HG02759 (cell line): ENCODE results near the gene AK5.
"Not testable (repeated sequence)": the region's sequence is repeated elsewhere in the genome, so short reads cannot be mapped to it uniquely, and the experiment has no call there.

ENCODE experiments used
- ATAC-seq: cut with Tn5 transposase; IDR thresholded peaks from one replicate; pipeline ENCODE4 v1.9.1; 2021; ENCODE audit warnings: mild to moderate bottlenecking, moderate library complexity; ENCODE audit not compliant: unreplicated experiment

AK5 gene

DNA sequence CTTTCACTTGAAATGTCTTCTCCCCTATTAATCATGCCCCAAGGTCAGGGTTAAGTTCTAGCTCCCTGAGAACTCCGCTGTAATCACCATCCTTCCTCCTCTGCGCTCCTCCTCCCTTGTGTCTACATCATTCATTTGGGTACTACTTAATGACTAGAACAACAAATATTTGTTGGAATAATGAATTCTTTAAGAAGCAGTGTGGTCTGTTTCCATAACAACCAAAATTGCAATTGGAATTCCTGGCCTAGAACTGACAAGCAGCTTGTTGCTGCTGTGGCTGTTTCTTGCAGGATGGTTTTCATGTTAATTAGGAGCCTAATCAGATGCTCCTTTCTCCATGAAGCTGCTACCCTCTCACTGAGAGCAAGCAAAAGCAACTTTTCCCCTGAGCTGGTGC, 208.1 kb downstream of the AK5 start:
- no peak for ATAC-seq

DNA sequence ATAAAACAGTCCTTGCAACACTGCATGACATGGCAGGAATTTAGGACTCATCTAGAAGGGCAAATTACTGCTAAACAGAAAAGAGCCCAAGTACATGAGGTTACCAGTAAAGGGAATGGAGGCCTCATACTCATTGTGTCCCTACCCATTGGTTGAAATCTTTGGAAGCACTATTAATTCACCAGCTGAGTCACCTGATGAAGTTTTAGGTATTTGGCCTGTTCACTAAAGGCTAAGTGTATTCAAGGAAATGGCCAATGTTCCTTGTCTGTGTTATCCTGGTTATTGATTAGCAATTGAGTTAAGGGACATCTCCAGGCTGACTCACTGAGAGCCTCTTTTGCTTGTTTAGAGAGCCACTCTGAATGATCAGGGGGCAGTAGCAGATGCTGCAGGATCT, 212.2 kb downstream of the AK5 start:
- no peak for ATAC-seq

DNA sequence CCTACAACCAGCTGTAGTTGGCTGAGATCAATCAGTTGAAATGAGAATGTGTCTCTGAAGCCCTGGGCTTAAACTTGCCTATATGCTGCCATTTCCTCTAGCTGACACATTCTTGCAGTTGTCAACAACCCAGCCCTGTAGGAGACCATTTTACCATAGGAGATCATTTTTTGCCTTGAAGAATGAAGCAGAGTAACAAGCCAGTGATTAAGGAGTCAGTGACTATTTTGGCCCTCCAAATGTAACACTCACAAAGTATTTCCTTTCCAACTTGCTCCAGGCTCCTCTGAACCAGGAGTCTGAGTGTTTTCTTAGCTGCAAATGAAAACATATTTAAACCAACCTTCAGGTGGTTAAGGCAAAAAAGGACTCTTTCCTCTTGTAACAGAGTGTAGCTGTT, 217.1 kb downstream of the AK5 start:
- no peak for ATAC-seq

DNA sequence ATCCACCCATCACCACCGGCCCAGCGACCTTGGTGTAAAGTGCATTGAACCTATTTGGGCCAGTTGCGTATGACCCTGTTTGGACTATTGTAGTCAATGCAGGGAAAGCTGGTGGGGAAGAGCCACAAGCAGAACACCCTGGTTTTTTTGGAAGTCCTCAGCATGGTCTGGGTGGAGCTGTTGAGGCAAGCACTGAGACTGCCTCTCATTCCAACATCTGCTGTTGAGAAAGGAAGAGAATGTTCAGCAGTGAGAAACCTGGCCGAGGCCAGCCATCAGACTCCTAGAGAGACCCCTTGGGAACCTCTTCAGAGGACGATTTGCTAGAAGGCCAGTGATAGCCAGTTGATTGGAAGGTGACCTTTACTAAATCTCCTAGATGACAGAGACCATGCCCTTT, 217.6 kb downstream of the AK5 start:
- no peak for ATAC-seq

DNA sequence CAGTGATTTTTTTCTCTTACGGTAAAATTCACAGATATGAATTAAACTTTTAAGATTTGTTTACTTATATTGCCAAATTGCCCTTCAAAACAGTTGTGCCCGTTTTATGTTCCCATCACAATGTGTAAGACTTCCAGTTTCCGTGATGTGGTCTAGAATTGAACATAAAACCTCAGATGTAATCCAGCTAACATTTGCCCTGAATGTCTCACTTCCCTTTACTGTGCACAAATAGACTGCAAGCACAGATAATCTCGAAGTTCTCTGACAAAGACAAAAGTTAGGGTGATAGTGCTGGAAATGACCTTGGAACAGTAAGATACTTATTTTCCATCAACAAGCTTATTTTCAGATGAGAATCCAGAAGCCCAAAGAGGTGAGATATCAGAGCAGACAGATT, 223.2 kb downstream of the AK5 start:
- no peak for ATAC-seq

DNA sequence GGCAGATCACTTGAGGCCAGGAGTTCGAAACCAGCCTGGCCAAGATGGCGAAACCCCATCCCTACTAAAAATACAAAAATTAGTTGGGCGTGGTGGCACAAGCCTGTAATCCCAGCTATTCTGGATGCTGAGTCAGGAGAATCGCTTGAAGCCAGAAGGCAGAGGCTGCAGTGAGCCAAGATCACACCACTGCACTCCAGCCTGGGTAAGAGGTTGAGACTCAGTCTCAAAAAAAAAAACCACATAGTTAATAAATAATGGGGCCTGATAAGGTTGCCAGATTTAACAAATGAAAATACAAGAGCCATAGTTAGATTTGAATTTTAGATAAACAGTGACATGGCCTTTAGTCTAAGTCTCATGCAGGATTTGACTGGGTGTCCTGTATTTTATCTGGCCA, 225.0 kb downstream of the AK5 start:
- no peak for ATAC-seq

DNA sequence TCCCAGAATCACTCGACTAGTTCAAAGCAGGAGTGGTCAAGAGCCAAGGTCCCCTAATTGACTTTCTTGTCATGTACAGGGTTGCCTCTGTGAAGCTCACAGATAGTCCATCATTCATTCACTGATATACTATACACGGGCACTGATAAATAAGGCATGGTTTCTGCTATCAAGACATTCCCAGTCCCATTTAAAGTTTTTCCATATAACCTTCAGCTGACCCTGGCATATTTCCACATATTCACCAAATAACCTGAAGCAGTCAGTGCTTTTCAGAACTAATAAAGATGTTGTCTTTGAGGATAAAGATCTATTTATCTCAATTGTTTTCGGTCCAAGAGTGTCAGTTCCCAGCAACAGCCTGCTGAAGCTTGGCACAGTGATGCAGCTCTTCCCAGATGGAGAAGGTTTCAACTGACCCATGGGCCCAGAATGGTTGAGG, 227.3 kb downstream of the AK5 start:
- ATAC-seq = no peak

DNA sequence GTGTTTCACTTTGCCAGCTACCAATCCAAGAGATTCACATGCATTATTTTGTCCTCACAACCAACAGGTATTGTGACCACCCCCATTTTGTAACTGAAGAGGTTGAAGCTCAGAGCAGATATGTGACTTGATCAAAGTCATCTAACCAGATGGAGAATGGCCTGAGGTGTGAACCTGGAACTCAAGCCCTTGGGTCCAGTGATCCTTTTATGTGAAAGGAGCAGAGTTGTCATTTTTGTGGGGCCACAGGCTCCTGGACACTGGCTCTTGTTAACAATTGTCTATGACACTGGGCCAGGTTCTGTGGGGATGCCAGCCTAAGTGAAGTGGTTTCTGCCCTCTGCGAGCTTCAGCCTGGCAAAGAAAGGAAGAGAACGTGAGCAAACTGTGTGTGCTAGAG, 228.1 kb downstream of the AK5 start:
- ATAC-seq = no peak

DNA sequence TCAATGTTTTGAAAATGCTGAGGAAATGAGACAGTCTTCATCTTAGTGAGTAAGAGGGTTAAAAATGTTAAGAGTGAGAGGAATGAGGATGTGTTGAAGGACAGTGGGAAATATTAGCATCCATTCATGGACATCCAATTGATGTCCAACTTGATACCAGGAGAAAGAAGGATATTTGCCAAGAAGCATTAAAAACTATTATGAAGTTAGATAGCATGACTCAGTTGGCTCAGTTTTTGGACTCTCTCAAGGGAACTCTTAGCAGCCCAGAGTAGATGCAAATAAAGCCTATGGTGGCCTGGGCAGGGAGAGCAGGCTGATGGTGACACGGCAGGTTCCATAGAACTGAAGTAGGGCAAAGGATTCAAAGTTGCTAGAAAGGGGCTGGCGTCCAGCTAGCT, 229.6 kb downstream of the AK5 start:
- ATAC-seq = no peak

DNA sequence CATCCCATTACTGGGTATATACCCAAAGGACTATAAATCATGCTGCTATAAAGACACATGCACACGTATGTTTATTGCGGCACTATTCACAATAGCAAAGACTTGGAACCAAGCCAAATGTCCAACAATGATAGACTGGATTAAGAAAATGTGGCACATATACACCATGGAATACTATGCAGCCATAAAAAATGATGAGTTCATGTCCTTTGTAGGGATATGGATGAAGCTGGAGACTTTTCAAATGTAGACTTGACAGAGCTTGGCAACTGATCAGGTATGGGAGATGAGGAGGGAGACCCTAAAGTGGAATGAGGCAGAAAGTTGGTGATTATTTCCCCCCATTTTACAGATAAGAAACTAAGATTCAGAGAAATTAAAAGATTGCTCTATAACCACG, 230.8 kb downstream of the AK5 start:
- ATAC-seq = not testable (repeated sequence)

DNA sequence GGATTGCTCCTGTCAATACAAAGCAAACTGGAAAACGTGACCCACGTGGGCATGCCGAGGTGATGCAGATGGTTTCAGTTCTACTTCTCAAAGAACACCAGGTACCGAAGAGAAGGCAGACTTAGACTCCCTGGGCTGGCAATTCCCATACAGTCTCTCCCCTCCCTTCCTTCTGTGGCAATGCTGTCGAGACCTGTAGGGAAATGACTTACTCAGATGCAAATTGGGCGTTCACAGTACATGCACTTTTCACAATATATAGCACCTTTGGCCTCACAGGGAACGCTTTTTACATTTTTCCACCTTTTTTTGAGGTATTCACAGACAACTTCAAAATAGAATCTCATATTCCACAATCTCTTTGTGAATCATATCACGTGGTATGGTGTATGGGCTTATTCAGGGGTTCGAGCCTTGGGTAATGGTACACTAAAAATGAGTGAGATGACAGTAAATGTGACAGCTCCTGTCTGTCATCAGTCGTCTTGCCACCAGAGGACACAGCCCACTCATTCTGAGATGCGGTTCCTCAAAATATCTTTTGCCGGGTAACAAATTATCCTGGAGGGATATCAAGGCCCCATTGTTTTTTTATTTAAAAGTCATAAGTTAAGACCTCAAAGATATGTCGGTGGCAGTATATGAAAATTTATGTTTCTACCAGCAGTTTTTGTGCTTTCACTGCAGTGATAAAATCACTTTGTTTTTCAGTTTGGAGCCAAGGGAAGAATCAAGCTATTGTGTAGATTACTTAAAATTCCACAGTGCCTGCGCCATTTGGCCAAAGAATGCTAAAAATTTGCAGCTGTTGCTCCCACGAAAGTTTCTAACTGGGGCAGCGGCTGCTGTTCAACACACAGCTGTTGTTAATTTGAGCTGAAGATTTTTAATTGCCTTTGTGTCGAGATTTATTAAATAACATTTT, 232.3 kb downstream of the AK5 start:
- no peak for ATAC-seq

DNA sequence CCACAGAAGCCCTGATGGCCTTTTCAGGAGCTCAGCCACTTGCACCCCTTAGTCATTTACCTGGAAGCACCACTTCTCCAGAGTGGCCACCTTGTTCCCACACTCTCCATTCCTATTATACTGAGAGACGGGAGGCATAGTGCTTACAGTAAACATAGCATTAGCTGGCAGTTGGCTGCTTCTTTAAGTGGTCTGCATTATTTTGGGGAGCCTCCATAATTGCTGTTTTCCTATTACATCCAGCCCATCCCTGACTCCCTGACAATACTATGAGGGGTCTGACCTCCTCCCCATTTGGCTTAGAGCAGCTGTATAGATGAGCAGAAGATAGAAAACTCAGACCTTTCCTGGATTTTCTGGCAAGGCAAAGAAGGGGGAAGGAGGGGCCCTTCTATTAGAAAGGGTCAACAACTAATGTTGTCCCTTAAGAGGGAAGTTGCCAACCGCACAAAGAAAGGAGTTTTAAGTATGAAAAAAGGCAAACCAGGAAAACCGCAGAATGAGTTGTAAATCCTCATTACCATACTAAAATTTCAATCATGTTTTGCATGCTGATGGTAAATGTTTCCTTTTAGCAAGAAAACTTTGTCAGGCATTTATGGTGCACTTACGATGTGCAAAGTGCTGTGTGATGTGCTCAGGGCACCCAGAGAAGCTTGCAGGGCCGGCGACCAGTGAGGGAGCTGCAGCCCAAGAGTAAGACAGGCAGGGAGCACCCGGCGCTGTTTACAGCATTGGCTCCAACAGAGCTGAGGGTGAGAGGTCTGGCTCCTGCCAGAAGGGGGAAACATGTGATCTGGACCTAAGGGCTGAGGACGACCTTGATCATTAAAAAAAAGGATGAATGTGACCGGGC, 233.3 kb downstream of the AK5 start:
- peak; percentile 47 for ATAC-seq

DNA sequence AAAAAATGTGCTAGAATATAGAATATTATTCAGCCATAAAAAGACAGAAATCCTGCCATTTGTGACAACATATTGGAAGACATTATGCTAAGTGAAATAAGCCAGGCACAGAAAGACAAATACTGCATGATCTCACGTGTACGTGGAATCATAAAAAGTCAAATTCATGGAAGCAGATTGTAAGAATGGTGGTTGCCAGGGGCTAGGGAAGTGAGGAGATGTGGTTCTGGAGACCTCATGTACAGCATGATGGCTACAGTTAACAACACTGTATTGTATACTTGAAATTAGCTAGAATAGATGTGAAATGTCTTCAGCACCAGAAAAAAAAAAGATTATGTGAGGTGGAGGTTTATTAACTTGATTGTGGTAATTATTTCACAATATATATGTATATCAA, 234.3 kb downstream of the AK5 start:
- no peak for ATAC-seq

DNA sequence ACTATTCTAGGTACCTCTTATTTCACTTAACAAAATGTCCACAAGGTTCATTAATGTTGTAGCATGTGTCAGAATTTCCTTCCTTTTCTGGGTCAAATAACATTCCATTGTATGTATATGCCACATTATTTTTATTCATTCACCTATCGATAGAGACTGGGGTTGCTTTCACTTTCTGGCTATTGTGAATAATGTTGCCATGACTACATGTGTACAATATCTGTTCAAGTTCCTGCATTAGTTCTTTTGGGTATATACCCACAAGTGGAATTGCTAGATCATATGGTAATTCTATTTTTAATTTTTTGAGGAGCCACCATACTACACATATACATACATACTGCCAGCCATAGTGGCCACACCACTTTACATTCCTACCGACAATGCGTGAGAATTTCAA, 242.2 kb downstream of the AK5 start:
- no peak for ATAC-seq

DNA sequence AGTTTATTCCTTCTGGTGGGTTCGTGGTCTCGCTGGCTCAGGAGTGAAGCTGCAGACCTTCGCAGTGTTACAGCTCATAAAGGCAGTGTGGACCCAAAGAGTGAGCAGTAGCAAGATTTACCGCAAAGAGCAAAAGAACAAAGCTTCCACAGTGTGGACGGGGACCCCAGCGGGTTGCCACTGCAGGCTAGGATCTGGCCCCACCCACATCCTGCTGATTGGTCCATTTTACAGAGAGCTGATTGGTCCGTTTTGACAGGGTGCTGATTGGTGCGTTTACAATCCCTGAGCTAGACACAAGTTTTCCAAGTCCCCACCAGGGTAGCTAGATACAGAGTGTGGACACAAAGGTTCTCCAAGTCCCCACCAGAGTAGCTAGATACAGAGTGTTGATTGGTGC, 249.3 kb downstream of the AK5 start:
- not testable (repeated sequence) for ATAC-seq

DNA sequence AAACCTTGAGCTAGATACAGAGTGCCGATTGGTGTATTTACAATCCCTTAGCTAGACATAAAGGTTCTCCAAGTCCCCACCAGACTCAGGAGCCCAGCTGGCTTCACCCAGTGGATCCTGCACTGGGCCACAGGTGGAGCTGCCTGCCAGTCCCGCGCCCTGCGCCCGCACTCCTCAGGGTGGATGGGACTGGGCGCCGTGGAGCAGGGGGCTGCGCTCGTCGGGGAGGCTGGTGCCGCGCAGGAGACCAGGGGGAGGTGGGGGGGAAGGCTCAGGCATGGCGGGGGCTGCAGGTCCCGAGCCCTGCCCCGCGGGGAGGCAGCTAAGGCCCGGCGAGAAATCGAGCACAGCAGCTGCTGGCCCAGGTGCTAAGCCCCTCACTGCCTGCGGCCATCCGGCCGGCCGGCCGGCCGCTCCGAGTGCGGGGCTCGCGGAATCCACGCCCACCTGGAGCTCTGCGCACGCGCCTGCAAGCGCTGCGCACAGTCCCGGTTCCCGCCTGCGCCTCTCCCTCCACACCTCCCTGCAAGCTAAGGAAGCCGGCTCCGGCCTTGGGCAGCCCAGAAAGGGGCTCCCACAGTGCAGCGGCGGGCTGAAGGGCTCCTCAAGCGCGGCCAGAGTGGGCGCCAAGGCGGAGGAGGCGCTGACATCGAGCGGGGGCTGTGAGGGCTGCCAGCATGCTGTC, 249.9 kb downstream of the AK5 start:
- ATAC-seq = not testable (repeated sequence)

DNA sequence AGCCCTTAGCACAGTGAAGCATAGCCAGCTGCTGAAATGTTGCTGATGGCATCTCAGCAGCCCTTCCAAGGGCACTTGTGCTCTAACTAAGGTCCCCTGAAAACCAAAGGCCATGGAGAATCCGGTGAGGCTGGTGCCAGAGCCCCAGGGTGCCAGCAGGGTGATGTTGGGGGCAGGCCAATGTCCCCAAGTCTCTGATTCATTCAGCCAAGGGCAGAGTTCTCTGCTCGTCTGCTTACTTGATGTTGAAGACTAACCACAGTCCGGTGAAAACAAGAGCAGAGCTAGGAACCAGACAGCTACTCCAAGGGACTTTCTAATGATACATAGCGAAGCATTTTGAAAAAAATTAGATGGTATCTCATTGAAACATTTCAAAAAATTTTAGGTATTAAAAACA, 250.8 kb downstream of the AK5 start:
- no peak for ATAC-seq

DNA sequence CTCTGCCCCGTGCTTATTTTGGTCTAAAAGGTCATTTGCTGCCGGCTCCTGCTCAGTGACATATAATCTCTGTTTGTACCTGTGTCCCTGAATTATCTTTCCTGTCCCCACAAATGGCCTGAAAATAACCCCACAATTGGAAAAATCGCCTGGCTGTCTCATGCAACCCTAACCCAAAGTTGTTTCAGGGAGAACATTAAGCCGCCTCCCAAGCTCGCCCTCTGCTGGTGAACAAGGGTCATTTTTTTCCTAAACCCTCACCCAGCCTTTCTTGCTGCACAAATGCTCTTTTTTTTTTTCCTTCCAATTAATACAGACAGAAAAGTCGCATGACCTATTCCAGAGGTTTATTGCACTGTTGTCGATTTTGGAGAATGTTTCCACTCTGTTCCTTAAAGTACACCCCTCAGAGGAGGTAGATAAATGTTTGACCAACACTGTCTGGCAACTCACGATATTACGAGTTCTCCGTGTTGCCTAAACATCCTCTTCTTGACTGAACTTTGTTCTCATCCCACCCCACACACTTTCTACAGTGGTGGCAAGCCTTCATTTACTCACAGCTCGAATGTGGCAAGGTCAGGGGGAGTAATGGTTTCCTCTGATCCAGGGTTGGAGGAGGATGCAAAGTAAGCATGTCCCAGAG, 252.0 kb downstream of the AK5 start:
- peak; percentile 64 for ATAC-seq

DNA sequence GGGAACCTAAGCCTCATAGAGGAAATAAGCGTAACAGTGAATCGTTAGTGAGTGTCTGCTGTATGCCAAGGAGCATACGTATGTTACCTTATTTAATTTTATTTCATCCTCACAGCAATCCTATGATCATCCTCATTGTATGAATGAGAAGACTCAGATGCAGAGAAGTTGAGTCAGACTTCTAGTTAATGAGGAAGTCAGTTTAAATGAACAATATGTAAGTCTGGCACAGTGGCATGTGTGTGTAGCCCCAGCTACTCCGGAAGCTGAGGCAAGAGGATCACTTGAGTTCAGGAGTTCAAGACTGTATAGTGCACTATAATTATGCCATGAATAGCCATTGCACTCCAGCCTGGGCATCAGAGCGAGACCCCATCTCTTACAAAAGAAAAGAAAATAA, 252.6 kb downstream of the AK5 start:
- ATAC-seq = no peak

DNA sequence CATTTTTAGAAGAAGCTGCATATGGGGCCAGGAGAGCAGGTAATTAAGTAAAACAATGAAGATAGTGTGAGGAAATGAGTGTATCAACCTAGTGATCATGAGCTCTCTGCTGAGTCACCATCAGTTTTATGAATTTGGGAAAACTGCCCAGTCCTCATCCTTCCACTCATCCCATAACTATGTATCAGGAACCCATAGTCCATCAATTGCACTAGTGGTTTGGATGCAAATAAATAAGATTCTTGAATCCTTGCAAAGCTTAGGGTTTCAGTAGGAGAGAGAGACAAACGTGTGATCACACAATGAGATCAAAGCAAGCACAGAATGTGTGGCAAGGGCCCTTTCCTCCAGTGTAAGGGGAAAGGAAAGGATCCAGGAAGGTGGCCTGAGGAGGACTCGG, 255.0 kb downstream of the AK5 start:
- ATAC-seq = no peak

DNA sequence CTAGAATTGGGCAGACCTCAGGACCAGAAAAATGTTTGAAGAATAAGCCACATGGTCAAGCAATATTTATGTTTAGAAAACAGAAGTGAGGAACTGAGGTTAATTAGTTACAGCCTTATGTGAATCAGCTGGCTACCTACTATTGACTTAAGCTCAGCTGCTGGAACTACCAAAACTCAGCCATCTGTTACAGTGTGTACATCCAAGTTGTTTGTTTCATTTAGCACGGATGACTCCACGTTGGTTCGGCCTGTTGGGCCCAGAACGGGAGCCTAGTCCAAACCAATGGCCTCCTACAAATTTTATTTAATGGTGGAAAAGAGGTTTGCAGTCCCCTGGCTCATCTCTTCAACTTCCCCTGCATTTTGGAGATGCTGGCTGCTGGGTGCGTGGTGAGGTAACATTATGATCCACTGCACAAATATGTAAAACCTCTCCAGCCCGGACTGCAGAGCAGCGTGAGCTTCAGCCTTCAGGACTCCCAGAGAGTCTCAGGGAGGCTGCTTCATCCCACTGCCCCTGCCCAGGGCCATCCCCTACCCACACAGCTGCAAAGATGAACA, 257.2 kb downstream of the AK5 start:
- peak; percentile 64 for ATAC-seq
